ENCODE measurements around the gene DDX49. TPM values are rescaled to one million over a fixed set of nuclear protein-coding genes. Genes with fewer than 3 reads are reported as not detected.

Gene DDX49
- total and polyA plus RNA-seq, 10 donors = 31.0 to 48.0 (median 36.6) TPM

DNA sequence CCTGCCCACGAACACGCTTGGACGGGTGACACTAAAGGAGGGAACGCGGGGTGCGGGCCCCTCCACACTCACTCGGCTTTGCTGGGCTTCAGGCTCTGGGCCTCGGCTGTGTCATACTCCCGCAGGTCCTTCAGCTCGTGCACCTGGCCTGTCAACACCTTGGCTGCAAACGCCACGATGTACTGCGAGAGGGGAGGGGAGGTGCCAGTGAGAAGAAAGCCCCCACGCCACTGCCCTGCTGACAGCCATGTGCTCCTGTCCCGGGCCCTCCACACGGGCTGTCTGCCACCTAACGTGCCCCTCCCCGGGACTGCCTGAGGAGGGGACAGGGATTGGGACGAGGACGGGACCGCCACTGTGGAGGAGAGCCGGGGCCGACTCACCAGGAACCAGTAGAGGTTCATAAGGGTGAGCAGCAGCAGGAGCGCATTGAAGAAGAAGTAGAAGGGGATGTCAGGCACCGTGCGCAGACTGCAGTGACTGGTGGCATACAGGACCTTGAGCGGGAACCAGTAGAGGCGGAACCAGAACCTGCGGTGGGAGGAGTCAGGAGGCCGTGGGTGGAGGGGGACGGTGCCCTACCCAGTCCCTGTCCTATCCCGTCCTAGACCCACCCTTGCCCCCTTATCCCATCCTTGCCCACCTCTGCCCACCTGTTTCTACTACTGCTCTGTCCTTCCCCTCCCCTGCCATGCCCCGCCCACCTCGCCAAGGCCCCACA lies 40.5 kb upstream of the DDX49 start:
- TF ChIP-seq POLR2AphosphoS5 (IDR thresholded peaks at IDR 0.05) (no peak), POLR2A (IDR thresholded peaks at IDR 0.05) (no peak)
- TF ChIP-seq, protein P1, sequence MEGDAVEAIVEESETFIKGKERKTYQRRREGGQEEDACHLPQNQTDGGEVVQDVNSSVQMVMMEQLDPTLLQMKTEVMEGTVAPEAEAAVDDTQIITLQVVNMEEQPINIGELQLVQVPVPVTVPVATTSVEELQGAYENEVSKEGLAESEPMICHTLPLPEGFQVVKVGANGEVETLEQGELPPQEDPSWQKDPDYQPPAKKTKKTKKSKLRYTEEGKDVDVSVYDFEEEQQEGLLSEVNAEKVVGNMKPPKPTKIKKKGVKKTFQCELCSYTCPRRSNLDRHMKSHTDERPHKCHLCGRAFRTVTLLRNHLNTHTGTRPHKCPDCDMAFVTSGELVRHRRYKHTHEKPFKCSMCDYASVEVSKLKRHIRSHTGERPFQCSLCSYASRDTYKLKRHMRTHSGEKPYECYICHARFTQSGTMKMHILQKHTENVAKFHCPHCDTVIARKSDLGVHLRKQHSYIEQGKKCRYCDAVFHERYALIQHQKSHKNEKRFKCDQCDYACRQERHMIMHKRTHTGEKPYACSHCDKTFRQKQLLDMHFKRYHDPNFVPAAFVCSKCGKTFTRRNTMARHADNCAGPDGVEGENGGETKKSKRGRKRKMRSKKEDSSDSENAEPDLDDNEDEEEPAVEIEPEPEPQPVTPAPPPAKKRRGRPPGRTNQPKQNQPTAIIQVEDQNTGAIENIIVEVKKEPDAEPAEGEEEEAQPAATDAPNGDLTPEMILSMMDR (IDR thresholded peaks at IDR 0.05 in 8 of 11, conservative IDR thresholded peaks at IDR 0.05 in 3 of 11) = no peak
- 86 to 93% (median 91%) methylated on average over 28 to 34 of the region's 34 CpGs for WGBS, 5 donors
- no peaks in the 10 kb centered on the region for H3K27me3 ChIP-seq (replicated peaks in 1 of 7)
- peak; percentile 52 for DNase-seq
- intact Hi-C loops (cut with DNase I; ENCODE audit: low total_unique reads) = no loop called here
- H3K27ac ChIP-seq = no peak overlapping the region
- H3K36me3 ChIP-seq = no peaks in the 10 kb centered on the region
- H3K4me1 ChIP-seq = no peaks in the 10 kb centered on the region
- no peak overlapping the region for H3K4me3 ChIP-seq
- H3K9me3 ChIP-seq = peaks cover 0 to 6% (median 0%) of the 10 kb centered on the region in 8 donors

GRCh38 chr19:18879579-18880373 lies 39.7 kb upstream of the DDX49 start:
- 67 to 77% (median 71%) methylated on average over 13 of the region's 13 CpGs for WGBS, 5 donors
- no peaks in the 10 kb centered on the region for H3K4me1 ChIP-seq
- H3K27ac ChIP-seq = no peak overlapping the region
- H3K4me3 ChIP-seq = no peak overlapping the region
- H3K9me3 ChIP-seq = peaks cover 0 to 6% (median 0%) of the 10 kb centered on the region in 8 donors
- intact Hi-C loops (cut with DNase I; ENCODE audit: low total_unique reads) = no loop called here
- DNase-seq = peak; percentile 69
- no peaks in the 10 kb centered on the region for H3K36me3 ChIP-seq
- TF ChIP-seq POLR2AphosphoS5 (IDR thresholded peaks at IDR 0.05) = no peak
- TF ChIP-seq POLR2A (IDR thresholded peaks at IDR 0.05) = no peak
- TF ChIP-seq, protein P1 (IDR thresholded peaks at IDR 0.05 in 8 of 11, conservative IDR thresholded peaks at IDR 0.05 in 3 of 11) = no peak
- H3K27me3 ChIP-seq (replicated peaks in 1 of 7) = no peaks in the 10 kb centered on the region

- no peak for DNase-seq
- intact Hi-C loops (cut with DNase I; ENCODE audit: low total_unique reads) = no loop called here
- TF ChIP-seq, protein P1 (IDR thresholded peaks at IDR 0.05 in 8 of 11, conservative IDR thresholded peaks at IDR 0.05 in 3 of 11) = no peak
Measured at GRCh38 chr19:18881491-18881890, 38.0 kb upstream of the DDX49 start.

More at GRCh38 chr19:18881491-18881890, 38.0 kb upstream of the DDX49 start:
- peaks cover 0 to 2% (median 0%) of the 10 kb centered on the region in 7 donors for H3K27me3 ChIP-seq (replicated peaks in 1 of 7)
- H3K9me3 ChIP-seq = peaks cover 0 to 6% (median 0%) of the 10 kb centered on the region in 8 donors
- H3K4me1 ChIP-seq = no peaks in the 10 kb centered on the region
- H3K36me3 ChIP-seq = no peaks in the 10 kb centered on the region
- no peak overlapping the region for H3K27ac ChIP-seq
- no peak overlapping the region for H3K4me3 ChIP-seq
- 85 to 93% (median 89%) methylated on average over 7 of the region's 7 CpGs for WGBS, 5 donors
